Progenitor cell of endocrine pancreas (in vitro differentiated cells): ENCODE results near the gene SMARCAD1. TPM values are rescaled to one million over a fixed set of nuclear protein-coding genes. Genes with fewer than 3 reads are reported as not detected.

Source experiments
- DNase-seq: peaks from one replicate; pipeline ENCODE4 v3.0.0; 2021; ENCODE audit warnings: low spot score; ENCODE audit not compliant: unreplicated experiment
- H3K27ac Mint-ChIP-seq: 2 replicates; pipeline ENCODE4 v1.8.0; 2021; ENCODE audit warnings: mild to moderate bottlenecking, moderate library complexity, mixed read lengths
- H3K27me3 Mint-ChIP-seq: 2 replicates; pipeline ENCODE4 v1.8.0; 2021; ENCODE audit warnings: mixed read lengths
- H3K36me3 Mint-ChIP-seq: 2 replicates; pipeline ENCODE4 v1.8.0; 2022; ENCODE audit warnings: mixed read lengths; ENCODE audit not compliant: insufficient read depth
- H3K4me1 Mint-ChIP-seq: 2 replicates; pipeline ENCODE4 v1.8.0; 2021; ENCODE audit warnings: low read depth, mixed read lengths
- H3K4me3 Mint-ChIP-seq: 2 replicates; pipeline ENCODE4 v1.8.0; 2021; ENCODE audit warnings: low read depth, mild to moderate bottlenecking, moderate library complexity, mixed read lengths
- H3K9me3 Mint-ChIP-seq: 2 replicates; pipeline ENCODE4 v1.8.0; 2021; ENCODE audit warnings: low read depth, mixed read lengths
- CTCF ChIP-seq: fragments of 200-600 bp; sonication (generic); IDR thresholded peaks from one replicate; pipeline ENCODE4 v1.5.0; 2021; ENCODE audit warnings: antibody characterized with exemption, mild to moderate bottlenecking; ENCODE audit not compliant: unreplicated experiment
- total RNA-seq: library from RNA; stranded (reverse); gene quantifications from 2 replicates; pipeline ENCODE4 v1.2.1, GENCODE V29; 2021

The SMARCAD1 gene
- total RNA-seq, 1 donor from 2014 or later: 74.9 TPM

- Mint-ChIP-seq H3K27me3 (no peaks in the 10 kb centered on the region), H3K27ac (peak overlapping the region; percentile 57), H3K4me1 (peaks cover 19% of the 10 kb centered on the region), H3K9me3 (peaks cover 3% of the 10 kb centered on the region), H3K36me3 (peaks cover 48% of the 10 kb centered on the region), H3K4me3 (no peak overlapping the region)
- TF ChIP-seq CTCF: no peak
- no peak for DNase-seq
Measured at GRCh38 chr4:94211861-94212260, 4.2 kb downstream of the SMARCAD1 start.

GRCh38 chr4:94214703-94215319 is 7.1 kb downstream of the SMARCAD1 start:
- H3K4me3 Mint-ChIP-seq: no peak overlapping the region
- TF ChIP-seq CTCF: no peak
- peaks cover 3% of the 10 kb centered on the region for H3K9me3 Mint-ChIP-seq
- peaks cover 5% of the 10 kb centered on the region for H3K4me1 Mint-ChIP-seq
- H3K36me3 Mint-ChIP-seq: peaks cover 55% of the 10 kb centered on the region
- H3K27me3 Mint-ChIP-seq: no peaks in the 10 kb centered on the region
- no peak for DNase-seq
- peak overlapping the region; percentile 1 for H3K27ac Mint-ChIP-seq

- Mint-ChIP-seq H3K27ac (no peak overlapping the region), H3K4me3 (no peak overlapping the region), H3K36me3 (peaks cover 49% of the 10 kb centered on the region), H3K9me3 (peaks cover 3% of the 10 kb centered on the region), H3K4me1 (peaks cover 1% of the 10 kb centered on the region), H3K27me3 (no peaks in the 10 kb centered on the region)
- no peak for TF ChIP-seq CTCF
- DNase-seq: no peak
Measured at GRCh38 chr4:94216394-94216793, 8.7 kb downstream of the SMARCAD1 start.

GRCh38 chr4:94219402-94219801 is 11.7 kb downstream of the SMARCAD1 start:
- no peaks in the 10 kb centered on the region for H3K27me3 Mint-ChIP-seq
- H3K9me3 Mint-ChIP-seq: peaks cover 3% of the 10 kb centered on the region
- no peak for DNase-seq
- TF ChIP-seq CTCF: no peak
- peaks cover 30% of the 10 kb centered on the region for H3K36me3 Mint-ChIP-seq
- H3K4me3 Mint-ChIP-seq: no peak overlapping the region
- H3K4me1 Mint-ChIP-seq: no peaks in the 10 kb centered on the region
- H3K27ac Mint-ChIP-seq: peak overlapping the region; percentile 17

- Mint-ChIP-seq H3K36me3 (peaks cover 16% of the 10 kb centered on the region), H3K27me3 (no peaks in the 10 kb centered on the region), H3K4me3 (no peak overlapping the region), H3K27ac (peak overlapping the region; percentile 6), H3K4me1 (no peaks in the 10 kb centered on the region), H3K9me3 (no peaks in the 10 kb centered on the region)
- no peak for TF ChIP-seq CTCF
- DNase-seq: no peak
Measured at GRCh38 chr4:94221916-94222315, 14.3 kb downstream of the SMARCAD1 start.
